Measurements from ENCODE around the gene TMCC1. TPM values are rescaled to one million over a fixed set of nuclear protein-coding genes. Genes with fewer than 3 reads are reported as not detected.

Gene TMCC1
- total RNA-seq, 2 donors from 2014 or later: 10.1 to 13.2 TPM

- TF ChIP-seq CTCF (IDR thresholded peaks at IDR 0.05): no peak
- no peak for TF ChIP-seq POLR2A (IDR thresholded peaks at IDR 0.05)
- 82 to 91% methylated on average over 11 of the region's 11 CpGs for WGBS, 2 donors
- Histone ChIP-seq H3K9me3 (no peaks in the 10 kb centered on the region), H3K4me1 (peaks cover 67% of the 10 kb centered on the region), H3K27me3 (no peaks in the 10 kb centered on the region), H3K36me3 (replicated peaks in 1 of 2; ENCODE audit: insufficient read depth in 1 of 2, low read depth in 2 of 2) (no peaks in the 10 kb centered on the region), H3K4me3 (no peak overlapping the region), H3K27ac (peak overlapping the region in 3 of 4 donors; percentile 52 to 71 (median 69))
- ATAC-seq: no peak
- intact Hi-C loops (cut with DNase I): no loop called here
- no peak for DNase-seq
Measured at GRCh38 chr3:129602309-129602708, 291.2 kb downstream of the TMCC1 start.

GRCh38 chr3:129601713-129602112, 291.8 kb downstream of the TMCC1 start:
- intact Hi-C loops (cut with DNase I): no loop called here
- H3K4me3 ChIP-seq: no peak overlapping the region
- no peaks in the 10 kb centered on the region for H3K9me3 ChIP-seq
- DNase-seq: no peak
- peaks cover 66% of the 10 kb centered on the region for H3K4me1 ChIP-seq
- 76 to 89% methylated on average over 5 of the region's 5 CpGs for WGBS, 2 donors
- no peak overlapping the region for H3K27ac ChIP-seq
- no peak for ATAC-seq
- no peak for TF ChIP-seq CTCF (IDR thresholded peaks at IDR 0.05)
- no peak for TF ChIP-seq POLR2A (IDR thresholded peaks at IDR 0.05)
- no peaks in the 10 kb centered on the region for H3K36me3 ChIP-seq (replicated peaks in 1 of 2; ENCODE audit: insufficient read depth in 1 of 2, low read depth in 2 of 2)
- no peaks in the 10 kb centered on the region for H3K27me3 ChIP-seq

GRCh38 chr3:129600348-129600747, 293.2 kb downstream of the TMCC1 start:
- no peaks in the 10 kb centered on the region for H3K36me3 ChIP-seq (replicated peaks in 1 of 2; ENCODE audit: insufficient read depth in 1 of 2, low read depth in 2 of 2)
- TF ChIP-seq CTCF (IDR thresholded peaks at IDR 0.05) (no peak), POLR2A (IDR thresholded peaks at IDR 0.05) (no peak)
- H3K9me3 ChIP-seq: no peaks in the 10 kb centered on the region
- H3K4me1 ChIP-seq: peaks cover 64% of the 10 kb centered on the region
- H3K27me3 ChIP-seq: no peaks in the 10 kb centered on the region
- H3K4me3 ChIP-seq: no peak overlapping the region
- ATAC-seq: no peak
- peak overlapping the region in 1 of 4 donors; percentile 56 for H3K27ac ChIP-seq
- intact Hi-C loops (cut with DNase I): no loop called here
- 94% methylated on average over 2 of the region's 2 CpGs for WGBS, 2 donors
- no peak for DNase-seq

GRCh38 chr3:129599607-129600006, 293.9 kb downstream of the TMCC1 start:
- intact Hi-C loops (cut with DNase I): no loop called here
- peak in 2 of 4 donors; percentile 36 to 74 for DNase-seq
- 65 to 82% methylated on average over 2 to 5 of the region's 5 CpGs for WGBS, 2 donors
- TF ChIP-seq POLR2A (IDR thresholded peaks at IDR 0.05): no peak
- TF ChIP-seq CTCF (IDR thresholded peaks at IDR 0.05): no peak
- H3K9me3 ChIP-seq: no peaks in the 10 kb centered on the region
- no peaks in the 10 kb centered on the region for H3K27me3 ChIP-seq
- no peak for ATAC-seq
- no peak overlapping the region for H3K4me3 ChIP-seq
- H3K27ac ChIP-seq: peak overlapping the region in 2 of 4 donors; percentile 37 to 56
- no peaks in the 10 kb centered on the region for H3K36me3 ChIP-seq (replicated peaks in 1 of 2; ENCODE audit: insufficient read depth in 1 of 2, low read depth in 2 of 2)
- peaks cover 66% of the 10 kb centered on the region for H3K4me1 ChIP-seq

GRCh38 chr3:129599073-129599472, 294.4 kb downstream of the TMCC1 start:
- Histone ChIP-seq H3K9me3 (no peaks in the 10 kb centered on the region), H3K36me3 (replicated peaks in 1 of 2; ENCODE audit: insufficient read depth in 1 of 2, low read depth in 2 of 2) (no peaks in the 10 kb centered on the region), H3K27ac (peak overlapping the region in 2 of 4 donors; percentile 37 to 48), H3K4me1 (peaks cover 64% of the 10 kb centered on the region), H3K4me3 (no peak overlapping the region), H3K27me3 (no peaks in the 10 kb centered on the region)
- no peak for ATAC-seq
- WGBS, 2 donors: 78 to 91% methylated on average over 14 to 19 of the region's 19 CpGs
- intact Hi-C loops (cut with DNase I): no loop called here
- TF ChIP-seq POLR2A (IDR thresholded peaks at IDR 0.05) (no peak), CTCF (IDR thresholded peaks at IDR 0.05) (no peak)
- no peak for DNase-seq
